HG02571 (cell line): ENCODE data around the gene CSNK1A1.
"Not testable (repeated sequence)": the region's sequence is repeated elsewhere in the genome, so short reads cannot be mapped to it uniquely, and the experiment has no call there.

Experiments used
- ATAC-seq: cut with Tn5 transposase; IDR thresholded peaks from one replicate; pipeline ENCODE4 v1.9.1; 2021; ENCODE audit warnings: mild to moderate bottlenecking, moderate library complexity; ENCODE audit not compliant: unreplicated experiment

The CSNK1A1 gene

DNA sequence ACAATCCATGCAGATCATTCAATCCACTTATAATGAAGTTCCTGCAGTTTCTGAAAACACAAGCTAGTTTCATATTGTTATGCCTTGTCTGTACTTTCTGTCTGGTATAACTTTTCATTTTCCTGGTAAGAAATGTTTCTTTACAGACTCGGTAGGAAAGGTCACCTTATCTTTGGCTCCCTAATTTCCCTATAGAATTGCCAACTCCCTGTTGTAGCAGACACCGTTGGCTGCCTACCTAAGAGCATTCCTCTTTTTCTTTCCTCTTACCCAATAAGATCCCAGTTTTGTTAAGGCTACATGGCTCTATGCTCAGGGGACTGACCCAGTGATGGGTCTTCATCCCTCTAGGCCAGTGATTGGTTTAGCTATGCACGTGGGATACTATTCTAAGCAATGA lies 23.9 kb upstream of the CSNK1A1 start:
- no peak for ATAC-seq

DNA sequence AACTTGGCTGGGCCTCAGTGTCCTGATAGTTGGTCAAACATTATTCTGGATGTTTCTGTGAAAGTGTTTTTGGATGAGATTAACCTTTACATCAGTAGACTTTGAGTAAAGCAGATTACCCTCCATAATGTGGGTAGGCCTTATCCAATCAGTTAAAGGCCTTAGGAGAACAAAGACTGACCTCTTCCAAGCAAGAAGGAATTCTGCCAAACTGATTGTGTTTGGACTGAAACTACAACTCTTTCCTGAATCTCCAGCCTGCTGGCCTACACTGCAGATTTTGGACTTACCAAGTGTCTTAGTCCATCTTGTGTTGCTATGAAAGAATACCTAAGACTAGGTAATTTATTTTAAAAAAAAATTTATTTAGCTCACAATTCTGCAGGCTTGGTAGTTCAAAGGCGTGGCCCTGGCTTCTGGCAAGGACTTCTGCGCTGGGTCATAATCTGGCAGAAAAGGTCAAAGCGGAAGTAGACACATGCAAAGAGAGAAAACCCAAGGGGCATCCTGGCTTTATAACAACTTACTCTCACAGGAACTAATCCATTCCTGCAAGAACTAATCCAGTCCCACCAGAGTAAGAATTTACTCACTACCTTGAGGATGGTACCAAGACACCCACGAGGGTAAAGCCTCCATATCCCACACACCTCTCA lies 21.5 kb upstream of the CSNK1A1 start:
- ATAC-seq = no peak

DNA sequence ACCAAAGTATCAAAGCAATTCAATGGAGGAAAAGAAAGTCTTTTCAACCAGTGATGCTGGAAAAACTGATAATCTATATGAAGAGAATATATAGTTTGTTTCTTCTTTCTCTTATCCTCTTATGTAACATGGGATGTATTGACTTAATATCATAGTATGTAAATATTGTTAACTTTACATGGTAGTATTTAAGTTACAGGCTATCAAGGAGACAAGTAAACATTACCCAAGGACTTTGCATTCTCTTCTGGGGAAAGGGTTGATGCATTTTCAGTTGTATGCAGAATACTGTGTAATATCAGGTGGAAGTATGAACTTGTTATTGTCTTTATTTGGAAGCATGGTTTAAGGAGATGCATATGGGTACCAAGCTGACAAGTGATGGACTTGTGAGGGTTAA lies 20.9 kb upstream of the CSNK1A1 start:
- ATAC-seq = no peak

DNA sequence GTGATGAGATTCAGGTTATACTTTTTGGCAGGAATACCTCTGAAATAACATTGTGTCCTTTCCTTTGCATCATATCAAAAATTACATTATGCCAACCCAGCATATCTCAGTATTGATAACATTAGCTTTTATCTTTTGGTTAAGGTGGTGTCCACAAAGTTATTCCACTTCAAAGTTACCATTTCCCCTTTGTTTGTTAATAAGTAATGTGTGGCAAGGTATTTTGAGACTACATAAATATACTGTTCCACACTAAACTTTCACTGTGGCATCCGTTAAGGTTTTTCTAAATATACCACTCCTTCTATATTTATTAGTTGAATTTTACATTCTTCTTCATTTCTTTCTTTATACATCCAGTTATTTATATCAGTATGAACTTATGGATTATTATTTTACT lies 16.0 kb upstream of the CSNK1A1 start:
- ATAC-seq = no peak

DNA sequence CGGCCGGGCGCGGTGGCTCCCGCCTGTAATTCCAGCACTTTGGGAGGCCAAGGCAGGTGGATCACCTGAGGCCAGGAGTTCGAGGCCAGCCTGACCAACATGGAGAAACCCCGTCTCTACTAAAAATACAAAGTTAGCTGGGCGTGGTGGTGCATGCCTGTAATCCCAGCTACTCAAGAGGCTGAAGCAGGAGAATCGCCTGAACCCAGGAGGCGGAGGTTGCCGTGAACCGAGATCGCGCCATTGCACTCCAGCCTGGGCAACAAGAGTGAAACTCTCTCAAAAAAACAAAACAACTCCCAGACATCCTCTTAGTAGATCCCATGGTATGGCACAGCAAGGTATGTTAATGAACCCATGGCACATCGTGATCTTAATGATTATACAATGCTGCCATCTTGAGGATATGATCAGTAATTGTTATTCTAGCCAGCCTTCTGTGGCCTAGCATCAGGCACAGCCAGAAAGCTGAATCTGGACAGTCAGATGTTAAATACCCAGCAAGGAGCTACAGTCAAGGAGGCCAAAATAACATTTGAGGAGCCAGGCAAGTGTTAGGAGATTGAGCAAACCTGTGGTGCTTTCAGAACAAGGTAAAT lies 13.4 kb upstream of the CSNK1A1 start:
- ATAC-seq = peak; percentile 84

DNA sequence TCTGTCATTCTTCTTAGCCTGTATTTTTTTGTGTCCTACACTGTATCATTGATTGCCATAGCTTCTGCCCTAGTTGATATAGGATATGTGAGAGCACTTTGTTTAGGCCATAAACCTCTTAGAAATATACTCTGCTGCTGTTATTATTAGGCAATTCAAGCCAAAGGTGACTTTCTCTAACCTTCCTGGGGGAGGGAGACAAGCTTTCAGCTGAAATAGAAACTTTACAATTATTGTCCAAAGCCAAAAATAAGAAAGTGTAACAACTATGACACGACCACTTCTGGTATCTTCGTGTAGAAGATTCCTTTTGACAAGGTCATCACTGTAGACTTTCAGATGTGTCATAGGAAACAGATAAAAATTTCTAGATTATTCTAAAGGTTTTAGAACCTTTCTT lies 12.2 kb upstream of the CSNK1A1 start:
- ATAC-seq = no peak

DNA sequence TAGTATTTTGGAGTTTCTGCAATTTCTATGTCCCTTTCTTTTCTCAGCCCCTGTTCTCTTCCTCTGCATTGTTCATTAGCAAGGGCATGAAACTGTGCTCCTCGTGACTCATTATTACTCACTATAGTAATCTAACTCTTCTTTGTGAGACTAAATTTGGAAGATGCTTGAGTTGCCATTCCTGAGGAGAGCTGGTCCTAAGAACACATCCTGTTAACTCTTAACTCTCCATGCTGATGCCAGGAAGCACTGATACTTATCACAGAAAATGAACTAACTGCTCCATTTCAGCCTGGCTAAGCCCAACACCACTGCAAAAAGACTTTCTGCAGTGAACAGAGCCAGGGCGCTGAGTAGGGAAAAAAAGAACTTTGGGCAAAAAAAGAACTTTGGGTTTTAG lies 10.6 kb upstream of the CSNK1A1 start:
- no peak for ATAC-seq

DNA sequence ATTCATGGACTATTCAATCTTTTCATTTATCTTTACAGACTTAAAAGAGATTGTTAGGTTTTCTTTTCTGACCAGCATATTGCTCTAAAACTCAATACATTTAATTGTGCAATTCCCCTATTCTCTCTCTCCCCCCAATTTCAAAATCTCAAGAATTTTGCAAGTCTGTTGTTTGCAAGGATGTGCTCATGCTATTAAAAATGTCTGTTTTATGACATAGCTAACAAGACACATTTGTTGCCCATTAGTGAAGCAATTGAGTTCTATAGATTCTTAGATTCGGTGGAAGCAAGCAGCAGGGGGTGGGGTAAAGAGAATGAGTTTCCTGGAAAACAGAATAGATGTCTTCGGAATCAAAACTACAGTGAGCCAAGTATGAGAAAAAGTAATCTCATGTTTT lies 8.5 kb upstream of the CSNK1A1 start:
- ATAC-seq = no peak

DNA sequence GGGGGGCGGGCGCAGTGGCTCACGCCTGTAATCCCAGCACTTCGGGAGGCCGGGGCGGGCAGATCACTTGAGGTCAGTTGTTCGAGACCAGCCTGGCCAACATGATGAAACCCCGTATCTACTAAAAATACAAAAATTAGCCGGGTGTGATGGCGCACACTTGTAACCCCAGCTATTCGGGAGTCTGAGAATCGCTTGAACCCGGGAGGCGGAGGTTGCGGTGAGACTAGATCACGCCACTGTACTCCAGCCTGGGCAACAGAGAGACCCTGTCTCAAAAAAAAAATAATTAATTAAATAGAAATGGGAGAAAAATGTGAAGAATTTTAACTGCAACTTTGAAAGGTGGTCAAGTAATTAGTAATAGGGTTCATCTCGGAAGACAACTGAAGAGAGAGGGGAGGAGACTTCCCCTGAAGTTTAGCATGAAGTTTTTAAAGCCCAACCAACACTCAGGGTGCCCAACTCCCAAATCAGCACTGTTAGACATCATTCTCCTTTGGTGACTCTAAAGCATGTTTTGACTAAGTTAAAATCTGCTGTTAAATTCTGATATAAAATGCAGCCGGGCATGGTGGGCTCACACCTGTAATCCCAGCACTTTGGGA lies 1.4 kb upstream of the CSNK1A1 start:
- ATAC-seq = no peak

DNA sequence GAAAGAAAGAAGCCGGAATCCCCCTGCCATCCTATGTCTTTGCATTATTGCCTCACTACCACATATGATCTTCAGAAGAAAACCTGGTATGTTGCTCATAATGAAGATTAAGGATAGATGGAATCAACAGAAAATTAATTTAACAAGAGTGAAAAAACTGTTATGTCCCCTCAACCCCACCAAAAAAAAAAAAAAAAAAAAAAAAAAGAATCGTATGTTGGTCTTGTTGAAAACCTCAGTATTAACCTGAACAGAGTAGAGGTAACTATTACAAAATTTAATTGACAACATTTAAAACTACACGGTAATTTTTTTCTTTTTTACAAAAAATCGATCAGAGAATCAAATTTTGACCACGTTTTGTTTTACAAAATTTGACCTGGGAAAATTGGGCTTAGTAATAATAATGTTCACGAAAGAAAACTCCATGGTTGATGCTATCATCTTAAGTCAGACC lies 827 bp upstream of the CSNK1A1 start:
- no peak for ATAC-seq

DNA sequence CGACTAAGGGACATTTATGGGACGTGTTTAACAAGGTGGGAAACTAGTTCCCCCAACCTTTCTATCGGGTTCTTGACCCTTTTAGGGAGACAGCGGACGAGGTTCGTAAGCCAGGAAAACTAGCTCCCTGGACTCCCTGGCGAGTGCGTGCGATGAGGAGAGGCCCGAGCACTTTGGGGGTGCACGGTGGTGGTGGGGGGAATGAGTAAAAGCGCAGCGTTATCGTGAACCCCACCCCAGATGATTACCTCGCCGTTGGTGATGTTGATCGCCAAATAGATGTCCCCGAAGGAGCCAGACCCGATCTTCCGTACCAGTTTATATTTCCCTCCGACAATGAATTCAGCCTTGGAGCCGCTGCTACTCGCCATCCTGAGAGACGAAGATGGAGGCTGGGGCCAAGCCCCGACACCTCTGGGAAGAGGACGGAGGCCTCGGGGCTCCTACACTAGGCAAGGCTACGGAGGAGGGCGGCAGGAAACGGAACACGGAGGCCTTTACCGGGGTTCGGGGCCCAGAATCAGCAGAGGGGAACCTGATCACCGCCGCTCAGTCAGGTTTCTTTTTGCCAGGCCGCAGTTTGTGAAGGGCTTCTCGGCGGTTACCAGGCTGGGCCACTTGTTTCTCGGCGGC lies 529 bp downstream of the CSNK1A1 start:
- ATAC-seq = peak; percentile 5

DNA sequence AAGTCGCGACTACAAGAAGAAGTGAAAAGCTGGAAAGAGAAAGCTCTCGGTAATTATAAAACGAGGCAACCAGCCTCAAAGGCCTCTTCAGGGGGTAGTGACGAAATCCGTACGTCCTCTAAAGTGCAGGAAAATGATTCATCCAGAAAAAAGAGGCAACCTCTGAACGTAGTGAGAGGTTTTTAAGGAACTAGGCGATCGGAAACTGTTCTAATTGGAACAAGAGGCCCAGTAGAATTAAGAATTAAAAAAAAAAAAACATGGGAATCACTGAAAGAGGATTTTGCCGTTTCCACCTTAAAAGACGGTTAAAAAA lies 1.0 kb downstream of the CSNK1A1 start:
- no peak for ATAC-seq

DNA sequence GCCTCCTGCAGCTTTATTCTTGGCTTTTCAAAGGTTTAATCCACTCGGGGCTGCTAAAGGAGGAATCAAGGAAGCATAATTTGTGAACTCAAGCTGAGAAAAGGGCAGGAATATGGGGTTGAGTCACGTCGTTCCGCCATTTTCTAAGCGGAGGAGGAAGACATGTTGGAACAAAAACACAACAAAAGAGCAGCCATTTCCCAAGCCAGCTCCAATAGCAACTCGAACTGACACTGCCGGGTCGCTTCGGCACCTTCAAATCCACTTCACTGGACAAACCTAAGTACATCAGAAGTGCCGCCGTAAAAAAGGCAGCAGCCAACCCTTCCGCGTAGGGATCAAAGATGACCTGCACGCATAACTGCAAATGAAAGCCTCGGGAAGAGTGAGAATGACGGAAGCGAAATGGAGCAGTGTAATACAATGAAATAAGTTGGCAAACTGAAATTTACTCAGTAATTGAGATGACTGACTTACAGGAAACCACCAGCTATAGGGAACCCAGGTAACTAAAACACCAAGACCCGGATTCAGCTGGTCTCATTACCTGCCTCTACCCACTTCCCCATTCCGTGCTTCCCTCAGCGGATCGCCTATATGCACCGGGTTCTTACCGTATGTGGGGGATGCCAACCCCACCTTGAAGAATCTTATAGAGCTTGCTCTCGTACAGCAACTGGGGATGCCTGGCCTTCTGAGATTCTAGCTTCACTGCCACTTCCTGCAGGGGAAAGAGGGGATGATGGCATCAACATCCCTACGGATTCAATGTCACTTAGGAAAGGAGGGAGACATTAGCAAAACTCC lies 1.6 kb downstream of the CSNK1A1 start:
- ATAC-seq = no peak

DNA sequence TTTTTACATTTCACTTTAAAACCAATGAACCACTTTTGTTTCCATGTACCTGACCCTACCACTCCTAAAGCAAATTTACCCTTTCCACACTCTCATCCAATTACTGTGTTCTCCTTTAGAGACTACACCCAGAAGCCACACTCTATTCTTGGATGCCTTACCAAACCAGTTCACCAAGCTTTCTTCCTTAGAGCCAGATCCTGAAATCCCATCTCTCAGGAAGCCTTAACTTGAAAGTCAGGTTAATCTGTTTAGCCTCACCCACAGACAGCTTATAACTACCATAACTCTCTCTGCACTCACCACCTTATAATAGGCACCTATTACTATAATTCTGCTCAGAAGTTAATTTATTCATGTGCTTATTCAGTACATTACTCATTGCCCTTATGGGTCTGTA lies 4.3 kb downstream of the CSNK1A1 start:
- no peak for ATAC-seq

DNA sequence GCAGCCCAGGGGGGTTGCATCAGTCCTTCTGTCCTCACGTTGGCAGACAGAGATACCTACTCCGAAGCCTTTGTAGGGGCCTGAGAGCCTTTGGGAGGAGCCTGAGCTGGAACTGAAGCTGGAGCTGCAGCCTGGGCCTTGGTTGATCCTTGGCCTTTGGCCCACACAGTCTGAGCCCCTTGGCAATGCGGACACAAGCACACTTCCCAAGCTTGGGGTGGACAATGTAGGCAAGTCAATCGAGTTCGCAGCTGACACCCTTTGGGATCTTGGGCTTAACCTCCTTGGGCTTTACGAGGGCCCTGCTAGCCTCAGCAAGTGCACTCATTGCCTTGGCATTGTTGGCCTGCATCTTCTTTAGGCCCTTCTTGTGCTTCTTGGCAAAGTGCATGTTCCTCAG lies 5.9 kb downstream of the CSNK1A1 start:
- no peak for ATAC-seq

DNA sequence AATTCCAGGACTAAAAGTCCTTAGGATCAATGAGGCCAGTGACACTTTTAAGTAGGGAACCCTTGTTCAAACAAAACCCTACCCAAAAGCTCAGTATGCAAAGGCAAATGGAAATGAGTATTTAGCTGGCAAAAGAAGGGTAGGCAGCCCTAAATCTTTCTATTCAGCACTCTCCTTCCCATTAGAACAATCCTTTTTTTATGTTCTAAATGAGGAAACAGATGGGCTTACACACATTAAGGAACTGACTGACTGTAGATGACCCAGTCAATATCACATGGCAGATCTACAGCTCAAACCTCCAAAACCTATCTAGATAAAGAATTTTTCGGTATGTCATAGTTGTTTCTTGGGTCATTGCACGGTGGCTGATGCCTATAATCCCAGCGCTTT lies 7.2 kb downstream of the CSNK1A1 start:
- no peak for ATAC-seq

DNA sequence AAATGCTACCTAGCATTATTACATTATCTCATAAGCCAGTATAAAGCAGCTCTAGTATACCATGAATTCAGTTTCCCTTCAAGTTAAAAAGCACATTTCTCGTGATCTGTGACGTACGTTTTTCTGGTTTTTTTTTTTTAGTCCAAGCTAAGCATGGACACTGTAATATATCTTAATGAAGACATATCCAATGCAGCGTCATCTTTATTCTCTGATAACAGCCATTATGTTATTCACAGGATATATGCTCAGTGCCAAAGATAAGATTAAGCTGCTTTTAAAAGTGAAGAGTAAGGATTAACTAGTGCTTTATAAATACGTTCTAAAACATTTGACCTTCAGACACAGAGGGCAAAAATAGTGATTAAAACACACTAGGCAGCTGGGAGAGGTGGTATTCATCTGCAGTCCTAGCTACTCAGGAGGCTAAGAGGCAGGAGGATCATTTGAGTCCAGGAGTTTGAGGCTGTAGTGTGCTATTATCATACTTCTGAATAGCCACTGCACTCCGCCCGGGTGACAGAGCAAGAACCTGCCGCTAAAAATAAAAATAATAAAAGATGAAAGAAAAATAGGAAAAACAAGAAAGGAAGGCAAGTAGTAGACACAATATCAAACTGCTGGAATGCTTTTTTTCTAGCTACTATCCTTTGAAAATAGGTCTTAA lies 7.7 kb downstream of the CSNK1A1 start:
- ATAC-seq = no peak

DNA sequence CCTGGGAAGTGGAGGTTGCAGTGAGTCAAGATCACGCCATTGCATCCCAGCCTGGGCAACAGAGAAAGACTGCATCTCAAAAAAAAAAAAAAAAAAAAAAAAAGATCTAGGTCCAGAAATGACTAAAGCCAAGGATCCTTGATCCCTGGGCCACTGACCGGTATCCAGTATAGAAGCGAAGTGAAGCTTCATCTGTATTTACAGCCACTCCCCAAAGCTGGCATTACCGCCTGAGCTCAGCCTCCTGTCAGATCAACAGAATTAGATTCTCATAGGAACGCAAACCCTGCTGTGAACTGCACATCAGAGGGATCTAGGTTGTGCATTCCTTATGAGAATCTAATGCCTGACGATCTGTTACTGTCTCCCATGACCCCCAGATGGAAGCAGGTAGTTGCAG lies 9.3 kb downstream of the CSNK1A1 start:
- ATAC-seq = no peak

DNA sequence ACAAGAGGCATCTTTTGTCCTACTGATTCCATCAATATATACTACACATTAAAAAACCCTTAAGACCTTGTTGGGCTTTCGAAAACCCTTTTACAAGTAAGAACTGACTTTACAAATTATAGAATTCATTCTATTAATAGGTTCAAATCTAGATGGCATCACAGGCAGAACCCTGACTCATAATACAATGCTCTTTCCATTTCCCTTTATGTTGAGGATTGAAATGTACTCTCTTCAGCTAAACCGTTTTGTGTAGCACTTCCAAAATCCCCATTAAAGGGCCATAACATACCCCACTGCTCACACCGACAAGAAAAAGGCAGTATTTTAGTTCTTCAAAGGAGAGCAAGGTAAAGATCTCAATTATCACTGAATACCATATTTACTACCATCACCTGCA lies 11.2 kb downstream of the CSNK1A1 start:
- ATAC-seq = no peak

DNA sequence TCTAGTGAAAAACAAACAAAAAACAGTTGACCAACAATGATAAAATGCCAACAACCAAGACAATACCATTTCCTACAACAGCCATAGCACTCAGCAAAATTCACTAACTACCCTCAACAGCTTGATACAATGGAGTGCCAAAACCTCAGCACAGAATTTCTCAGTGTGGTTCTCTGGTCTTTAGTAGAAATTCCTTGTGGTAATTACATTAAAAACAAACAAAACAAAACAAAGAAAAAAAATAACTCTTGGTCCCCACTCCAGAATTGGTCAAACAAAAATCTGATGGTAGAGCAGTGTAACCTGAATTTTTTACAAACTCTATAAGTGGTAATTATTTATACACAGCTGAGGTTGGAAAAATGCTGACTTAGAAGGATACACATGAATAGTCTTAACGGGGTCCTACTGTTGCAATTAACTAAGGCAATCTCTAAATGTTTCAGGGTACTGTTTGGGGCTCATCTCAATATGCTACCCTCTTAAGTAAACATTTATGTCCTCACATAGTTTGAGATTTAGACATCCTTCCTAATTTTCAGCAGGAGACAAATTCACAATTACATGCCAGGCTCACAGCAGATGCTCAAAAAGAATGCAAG lies 13.8 kb downstream of the CSNK1A1 start:
- ATAC-seq = no peak

DNA sequence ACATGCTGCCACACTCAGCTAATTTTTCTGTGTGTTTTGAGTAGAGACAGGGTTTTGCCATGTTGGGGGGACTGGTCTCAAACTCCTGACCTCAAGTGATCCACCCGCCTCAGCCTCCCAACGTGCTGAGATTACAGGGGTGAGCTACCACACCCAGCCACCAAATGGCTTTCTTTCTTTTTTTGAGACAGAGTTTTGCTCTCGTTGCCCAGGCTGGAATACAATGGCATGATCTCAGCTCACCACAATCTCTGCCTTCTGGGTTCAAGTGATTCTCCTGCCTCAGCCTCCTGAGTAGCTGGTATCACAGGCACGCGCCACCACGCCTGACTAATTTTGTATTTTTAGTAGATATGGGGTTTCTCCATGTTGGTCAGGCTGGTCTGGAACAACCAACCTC lies 15.5 kb downstream of the CSNK1A1 start:
- ATAC-seq = not testable (repeated sequence)
